Endothelial cell of hepatic sinusoid (primary cell): ENCODE measurements around the gene CFAP92.
"Not testable (repeated sequence)": the region's sequence is repeated elsewhere in the genome, so short reads cannot be mapped to it uniquely, and the experiment has no call there.

Experiments used
- in situ Hi-C: cut with HindIII; loops from 2 replicates; pipeline ENCODE4 v1.10.0; 2017; ENCODE audit warnings: low sequenced_read_pairs

Gene CFAP92

DNA sequence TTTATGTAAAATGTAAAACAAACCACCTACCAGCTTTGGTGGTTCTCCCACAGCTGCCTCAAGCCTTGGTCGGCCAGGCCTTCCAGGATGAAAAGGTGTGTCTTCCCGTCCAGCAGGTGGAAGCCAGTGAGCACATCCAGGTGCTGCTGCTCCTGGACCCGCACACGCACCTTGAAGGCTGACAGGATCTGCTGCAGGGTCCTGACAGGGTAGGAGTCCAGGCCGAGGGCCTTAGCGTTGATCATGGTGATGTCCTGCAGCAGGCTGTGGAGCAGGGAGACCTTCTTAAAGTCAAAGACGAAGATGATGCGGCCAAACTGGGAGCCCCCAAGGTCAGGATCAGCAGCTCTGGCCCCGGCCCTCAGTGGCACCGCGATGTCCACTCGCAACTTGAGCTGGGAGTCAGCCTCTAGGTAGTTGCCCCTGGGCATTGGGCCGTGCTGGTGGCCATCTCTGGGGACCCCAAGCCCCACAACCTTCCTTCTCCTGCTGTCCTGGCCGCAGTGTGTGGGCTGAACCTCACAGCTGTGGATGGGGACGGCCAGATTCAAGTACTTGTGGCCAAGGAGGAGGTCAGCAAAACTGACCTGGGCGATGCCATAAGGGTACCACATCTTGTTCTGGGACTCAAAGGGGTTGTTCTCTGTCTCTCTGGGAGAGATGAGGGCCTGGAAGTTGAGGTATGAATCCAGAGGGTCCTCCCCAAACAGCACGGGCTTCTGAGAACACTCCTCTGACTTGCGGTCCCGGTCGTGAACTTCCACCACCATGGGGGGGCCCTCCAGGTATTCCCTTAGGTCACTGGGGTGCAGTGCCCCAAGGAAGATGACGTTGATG lies 48.6 kb downstream of the CFAP92 start:
- in situ Hi-C loops: no loop called here

DNA sequence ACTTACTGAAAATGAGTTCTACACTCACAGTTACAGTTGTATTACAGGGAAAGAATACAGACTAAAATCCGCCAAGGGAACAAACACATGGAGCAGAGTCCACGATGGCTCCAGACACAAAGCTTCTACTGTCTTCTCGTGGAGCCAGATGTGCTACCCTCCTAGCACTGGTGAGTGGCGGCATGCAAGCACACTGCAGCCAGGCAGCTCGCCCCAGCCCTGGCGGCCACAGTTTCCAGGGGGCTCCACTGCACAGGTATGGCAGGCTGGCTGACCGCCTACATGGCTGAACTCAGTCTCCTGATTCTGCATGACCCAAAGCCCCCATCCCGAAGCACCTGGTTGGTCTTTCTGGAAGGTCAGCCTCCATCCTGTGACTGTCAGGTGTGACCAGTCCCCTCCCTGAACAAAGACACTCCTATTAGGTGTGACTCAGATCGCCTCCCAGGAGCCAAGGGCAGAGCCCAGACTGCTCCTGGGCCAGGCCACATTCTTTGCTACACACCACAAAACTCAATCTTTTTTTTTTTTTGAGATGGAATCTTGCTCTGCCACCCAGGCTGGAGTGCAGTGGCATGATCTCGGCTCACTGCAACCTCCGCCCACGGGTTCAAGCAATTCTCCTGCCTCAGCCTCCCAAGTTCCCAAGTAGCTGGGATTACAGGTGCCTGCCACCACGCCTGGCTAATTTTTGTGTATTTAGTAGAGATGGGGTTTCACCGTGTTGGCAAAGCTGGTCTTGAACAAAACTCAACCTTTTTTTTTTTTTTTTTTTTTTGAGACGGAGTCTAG lies 51.5 kb downstream of the CFAP92 start:
- in situ Hi-C loops: no loop called here

DNA sequence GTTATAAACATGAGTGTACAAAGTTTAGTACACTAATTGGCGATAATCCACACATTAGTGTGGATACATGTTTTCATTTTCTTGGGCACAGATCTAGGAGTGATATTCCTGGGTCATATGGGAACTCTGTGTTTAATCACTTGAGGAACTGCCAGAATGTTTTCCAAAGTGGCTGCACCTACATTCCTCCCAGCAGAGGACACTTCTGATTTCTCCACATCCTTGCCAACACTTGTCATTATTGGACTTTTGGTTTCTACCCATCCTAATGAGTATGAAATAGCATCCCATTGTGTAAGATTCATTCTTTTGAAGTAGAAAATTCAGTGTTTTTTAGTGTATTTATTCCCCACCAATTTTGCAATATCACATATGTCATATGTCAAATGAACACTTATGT lies 53.6 kb downstream of the CFAP92 start:
- in situ Hi-C loops: no loop called here

DNA sequence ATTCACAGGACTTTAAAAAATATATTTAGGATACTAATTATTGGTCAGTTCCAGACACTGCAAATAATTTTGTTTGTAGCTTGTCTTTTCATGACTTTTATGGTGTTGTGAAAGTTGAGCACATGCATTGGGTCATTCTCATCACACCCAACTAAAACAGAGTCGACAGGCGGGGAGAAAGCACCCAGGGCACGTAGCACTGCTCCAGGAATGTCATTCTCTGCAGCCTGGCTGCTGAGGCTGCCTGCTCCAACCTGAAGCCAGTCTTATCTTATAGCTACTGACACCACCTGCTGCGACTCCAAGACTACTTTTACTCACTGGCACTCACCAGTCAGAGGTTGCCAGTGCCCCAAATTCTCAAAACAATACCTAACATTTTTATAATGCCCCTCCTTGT lies 57.5 kb downstream of the CFAP92 start:
- in situ Hi-C loops: no loop called here

DNA sequence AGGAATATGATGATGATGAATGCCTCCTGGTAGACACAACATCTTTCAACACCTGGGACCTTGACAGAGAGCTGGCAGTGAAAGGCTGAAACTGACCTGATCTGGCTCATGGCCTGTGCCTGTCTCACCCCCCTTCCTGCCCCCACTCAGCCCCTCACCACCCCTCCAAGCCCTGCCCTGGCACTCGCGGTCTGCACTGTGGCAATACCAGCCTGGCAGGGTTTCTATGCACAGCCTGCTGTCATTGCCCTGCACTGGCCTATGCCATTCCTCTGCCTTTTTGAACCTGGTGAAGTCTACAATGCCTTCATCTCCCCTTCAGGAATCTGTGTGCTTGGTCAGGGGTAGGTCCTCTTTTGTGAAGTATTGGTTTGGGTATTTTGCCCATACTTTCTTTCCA lies 58.0 kb downstream of the CFAP92 start:
- in situ Hi-C loops: no loop called here

DNA sequence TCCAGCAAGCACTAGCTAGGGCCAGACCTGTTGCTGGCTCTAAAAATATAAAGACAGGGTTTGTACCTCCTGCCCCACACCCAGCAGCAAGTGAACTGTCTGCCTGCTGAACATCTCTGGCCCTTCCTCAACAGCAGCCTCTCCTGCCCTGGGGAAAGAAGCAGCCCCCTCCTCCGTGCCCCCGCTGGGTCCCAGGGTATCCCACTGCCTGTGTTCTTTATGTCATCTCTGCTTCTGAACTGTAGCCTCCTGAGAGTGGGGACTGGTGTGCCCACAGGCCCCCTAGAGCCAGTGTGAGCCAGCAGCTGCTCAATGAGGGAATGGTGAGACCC lies 60.0 kb downstream of the CFAP92 start:
- in situ Hi-C loops: no loop called here

DNA sequence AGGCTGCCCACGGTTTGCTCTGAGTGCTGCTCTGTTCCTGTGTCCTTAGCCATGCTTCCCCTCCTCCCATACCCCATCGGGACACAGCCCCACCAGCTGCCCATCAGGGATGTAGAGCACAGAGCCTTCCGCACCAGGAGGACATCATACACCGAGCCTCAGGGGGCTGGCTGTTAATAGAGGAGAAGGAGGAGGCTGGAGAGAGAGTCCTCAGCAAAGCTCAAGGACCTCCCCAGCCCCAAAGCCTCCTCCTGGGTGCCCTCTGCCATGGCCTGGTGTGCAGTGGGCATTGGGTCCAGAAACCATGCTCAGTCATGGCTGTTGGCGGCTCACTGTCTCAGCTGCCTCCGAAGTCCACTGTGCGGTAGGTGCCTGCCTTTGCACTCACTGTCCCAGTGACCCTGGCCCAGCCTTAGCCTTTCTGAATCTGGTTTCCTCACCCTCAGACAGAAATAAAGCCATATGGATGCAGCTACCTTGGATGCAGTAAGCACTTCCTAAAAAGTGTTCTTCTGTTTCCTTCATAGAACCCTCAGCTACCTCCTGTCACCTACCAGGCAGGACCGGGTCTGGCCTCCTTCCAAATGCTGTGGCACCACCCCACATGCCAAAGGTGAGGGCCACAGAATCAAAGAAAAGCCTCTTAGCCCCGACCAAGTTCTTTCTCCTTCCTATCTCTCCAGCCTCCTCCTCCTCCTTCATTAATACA lies 60.5 kb downstream of the CFAP92 start:
- in situ Hi-C loops: no loop called here

DNA sequence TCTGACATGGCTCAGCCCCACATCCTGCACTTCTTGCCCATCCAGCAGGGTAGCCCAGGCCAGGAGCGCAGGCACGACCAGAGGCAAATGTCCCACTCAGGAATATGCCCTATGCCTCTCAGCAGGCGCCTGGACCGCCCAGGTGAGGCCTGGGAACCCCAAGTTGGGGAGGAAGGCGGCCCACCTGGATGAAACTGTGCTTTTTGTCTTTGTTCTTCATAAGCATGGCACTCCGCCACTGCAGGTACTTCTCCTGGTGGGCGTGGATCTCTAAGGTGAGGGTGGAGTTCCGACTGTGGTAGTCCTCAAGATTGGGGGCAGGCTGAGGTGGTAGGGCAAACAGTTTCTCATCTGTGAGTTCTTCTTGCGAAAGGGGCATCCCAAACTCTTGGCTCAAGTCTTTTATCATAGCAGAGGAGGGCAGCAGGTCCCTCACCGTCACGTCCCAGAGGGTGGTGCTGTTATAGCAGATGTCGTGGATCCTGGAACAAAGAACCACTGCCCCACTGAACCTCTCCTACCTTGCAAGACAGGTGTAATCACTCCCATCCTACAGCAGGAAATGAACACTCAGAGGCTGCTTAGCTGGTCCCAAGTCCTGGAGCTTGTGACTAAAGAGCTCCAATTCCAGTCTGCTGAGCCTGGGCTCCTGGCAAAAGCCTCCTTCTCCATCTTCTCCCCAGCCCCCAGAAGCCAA lies 61.2 kb downstream of the CFAP92 start:
- in situ Hi-C loops: no loop called here

DNA sequence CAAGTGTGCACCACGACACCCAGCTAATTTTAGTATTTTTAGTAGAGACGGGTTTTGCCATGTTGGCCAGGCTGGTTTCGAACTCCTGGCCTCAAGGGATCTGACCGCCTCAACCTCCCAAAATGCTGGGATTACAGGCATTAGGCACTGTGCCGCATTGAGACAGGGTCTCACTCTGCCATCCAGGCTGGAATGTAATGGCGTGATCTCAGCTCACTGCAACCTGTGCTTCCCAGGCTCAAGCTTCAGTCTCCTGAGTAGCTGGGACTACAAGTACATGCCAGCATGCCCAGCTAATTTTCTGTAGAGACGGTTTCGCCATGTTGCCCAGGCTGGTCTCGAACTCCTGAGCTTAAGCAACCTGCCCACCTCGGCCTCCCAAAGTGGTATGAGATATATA lies 62.8 kb downstream of the CFAP92 start:
- in situ Hi-C loops: no loop called here

DNA sequence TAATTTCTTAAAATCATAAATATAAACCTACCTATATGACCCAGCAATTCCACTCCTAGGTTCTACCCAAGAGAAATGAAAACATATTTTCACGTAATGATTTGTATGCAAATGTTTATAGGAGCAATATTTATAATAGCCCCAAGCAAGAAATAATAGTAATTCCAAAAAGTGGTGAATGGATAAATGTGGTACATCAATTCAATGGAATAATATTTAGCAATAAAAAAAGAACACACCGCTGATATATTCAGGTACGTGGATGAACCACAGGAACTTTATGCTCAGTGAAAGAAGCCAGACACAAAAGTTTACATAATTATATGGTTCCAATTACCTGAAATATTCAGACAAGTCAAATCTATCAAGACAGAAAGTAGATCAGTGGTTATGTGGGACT lies 64.5 kb downstream of the CFAP92 start:
- in situ Hi-C loops: no loop called here

DNA sequence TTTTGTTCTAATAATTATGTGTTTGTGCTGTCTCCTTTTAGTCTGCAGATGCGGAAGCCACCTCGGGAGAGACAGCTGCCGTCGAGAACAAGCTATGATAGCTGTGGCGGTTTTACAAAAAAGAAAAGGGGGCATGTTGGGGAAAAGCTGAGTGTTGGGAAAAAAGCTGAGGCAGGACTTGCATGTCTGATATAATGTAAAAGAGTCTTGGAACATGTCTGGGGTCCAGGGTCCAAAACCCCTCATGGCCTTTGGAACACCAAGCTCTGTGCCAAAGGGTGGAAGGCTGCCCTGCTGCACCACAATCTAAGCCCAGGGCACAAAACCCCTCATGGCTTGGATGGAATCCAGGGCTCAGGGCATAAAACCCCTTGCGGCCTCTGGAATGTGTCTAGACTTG lies 69.9 kb downstream of the CFAP92 start:
- in situ Hi-C loops: not testable (repeated sequence)

DNA sequence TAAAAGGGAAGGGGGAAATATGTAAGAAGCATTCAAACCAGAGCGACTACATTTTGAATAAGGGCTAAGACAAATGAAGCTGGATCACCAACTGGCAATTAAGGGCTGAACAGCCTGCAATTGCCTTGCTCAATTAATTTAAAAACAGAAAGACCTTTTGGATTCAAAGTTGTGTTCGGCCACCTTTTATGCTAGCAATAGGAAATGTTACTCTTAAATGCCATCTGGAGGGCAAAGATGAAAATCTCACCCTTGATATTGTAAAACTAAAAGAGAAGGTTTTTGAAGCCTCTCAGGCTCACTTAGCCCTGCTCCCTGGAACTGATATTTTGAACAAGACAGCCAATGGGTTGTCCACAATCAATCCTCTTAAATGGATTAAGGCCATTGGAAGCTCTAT lies 70.3 kb downstream of the CFAP92 start:
- in situ Hi-C loops: no loop called here

DNA sequence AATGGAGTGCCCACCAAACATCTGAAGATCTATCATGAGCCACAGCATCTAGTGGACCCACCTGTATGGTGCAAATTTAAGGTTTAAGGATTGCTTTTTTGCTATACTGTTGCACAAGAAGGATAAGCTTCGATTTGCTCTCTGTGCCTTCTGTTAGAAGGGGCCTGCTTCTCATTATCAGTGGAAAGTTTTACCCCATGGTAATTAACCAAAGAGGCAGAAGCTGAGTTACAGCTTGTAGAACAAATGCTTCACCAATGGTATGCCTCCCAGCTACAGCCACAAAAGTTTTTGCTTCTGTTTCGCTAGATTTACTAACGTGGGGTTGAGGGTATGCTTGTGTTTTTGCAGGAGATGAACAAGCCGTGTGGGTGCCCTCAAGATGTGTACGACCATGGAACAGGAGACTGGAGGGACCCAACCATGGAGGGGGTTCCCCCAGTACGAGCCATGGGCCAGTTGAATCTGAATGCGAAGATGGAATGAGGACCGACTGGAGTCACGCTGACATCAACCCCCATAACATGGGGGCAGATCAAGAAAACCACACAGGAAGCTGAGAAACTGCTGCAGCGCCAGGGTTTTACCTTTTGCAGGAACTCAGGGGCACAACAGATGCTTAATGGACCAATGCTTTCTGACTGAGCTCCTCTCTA lies 70.9 kb downstream of the CFAP92 start:
- in situ Hi-C loops: no loop called here

DNA sequence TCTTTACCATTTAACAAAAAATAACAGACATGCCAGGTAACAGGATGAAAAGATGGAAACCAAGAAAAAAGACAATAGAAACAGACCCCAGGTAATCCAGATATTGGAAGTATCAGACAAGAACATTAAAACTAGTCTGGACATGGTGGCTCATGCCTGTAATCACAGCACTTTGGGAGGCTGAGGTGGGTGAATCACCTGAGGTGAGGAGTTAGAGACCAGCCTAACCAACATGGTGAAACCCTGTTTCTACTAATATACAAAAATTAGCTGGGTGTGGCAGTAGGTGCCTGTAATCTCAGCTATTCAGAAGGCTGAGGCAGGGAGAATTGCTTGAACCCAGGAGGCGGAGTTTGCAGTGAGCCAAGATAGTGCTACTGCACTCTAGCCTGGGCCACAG lies 73.9 kb downstream of the CFAP92 start:
- in situ Hi-C loops: loop anchor here (5.0 to 10.0 kb wide), 3 partner anchors 72 to 315 kb away; partner anchors contain the start of gene CFAP92

DNA sequence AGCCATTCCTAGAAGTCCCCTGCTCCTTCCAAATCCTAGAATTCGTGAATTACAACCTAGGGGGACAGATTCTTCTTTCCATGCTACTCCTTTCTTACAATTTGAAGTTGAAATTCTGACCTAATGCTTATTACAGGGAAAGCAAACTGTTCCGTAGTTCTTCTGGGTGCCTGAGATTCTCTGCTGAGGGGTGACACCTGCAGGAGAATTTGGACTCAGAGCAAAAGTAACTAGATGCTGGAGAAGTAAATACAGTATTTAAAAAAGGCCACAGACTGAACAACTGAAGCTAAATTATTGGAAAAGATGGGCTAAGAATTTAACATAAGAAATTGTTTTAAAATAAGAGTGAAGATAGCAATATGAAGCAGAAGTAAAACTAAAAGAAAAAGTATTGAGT lies 76.6 kb downstream of the CFAP92 start:
- in situ Hi-C loops: loop anchor here (5.0 to 10.0 kb wide), 3 partner anchors 75 to 318 kb away; partner anchors contain the start of gene CFAP92

DNA sequence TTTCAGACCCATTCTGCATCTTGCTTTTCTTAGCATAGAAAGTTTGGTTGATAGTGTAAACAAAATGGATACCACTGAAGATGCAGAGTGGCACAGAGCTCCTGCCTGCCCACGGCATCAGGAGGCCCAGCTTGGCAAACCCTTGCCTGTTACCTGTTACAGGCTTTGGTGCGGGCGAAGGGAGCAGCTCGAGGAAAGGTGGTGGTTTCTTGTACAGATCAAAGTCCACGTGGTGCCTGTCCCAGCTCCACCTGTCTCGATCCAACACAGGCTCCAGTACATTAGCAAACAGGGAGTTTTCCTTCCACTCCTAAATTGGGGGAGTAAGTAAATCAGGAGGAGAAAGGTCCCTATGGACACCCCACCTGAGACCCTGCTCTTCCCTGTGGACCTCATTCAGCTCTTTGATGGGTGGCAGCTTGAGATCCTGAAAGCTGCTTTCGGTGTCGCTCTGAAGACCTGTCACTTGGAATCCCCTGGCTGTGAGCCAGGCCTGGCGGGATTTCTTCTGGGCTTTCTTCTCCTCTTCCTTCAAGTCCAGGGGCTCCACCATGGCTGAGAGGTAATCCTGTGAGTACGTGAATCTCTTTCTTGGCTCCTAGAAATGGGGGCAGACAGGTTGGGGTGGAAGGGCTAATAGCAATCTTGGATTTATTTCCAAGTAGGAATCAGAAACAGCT lies 78.8 kb downstream of the CFAP92 start:
- in situ Hi-C loops: loop anchor here (5.0 to 10.0 kb wide), 3 partner anchors 77 to 320 kb away; partner anchors contain the start of gene CFAP92

DNA sequence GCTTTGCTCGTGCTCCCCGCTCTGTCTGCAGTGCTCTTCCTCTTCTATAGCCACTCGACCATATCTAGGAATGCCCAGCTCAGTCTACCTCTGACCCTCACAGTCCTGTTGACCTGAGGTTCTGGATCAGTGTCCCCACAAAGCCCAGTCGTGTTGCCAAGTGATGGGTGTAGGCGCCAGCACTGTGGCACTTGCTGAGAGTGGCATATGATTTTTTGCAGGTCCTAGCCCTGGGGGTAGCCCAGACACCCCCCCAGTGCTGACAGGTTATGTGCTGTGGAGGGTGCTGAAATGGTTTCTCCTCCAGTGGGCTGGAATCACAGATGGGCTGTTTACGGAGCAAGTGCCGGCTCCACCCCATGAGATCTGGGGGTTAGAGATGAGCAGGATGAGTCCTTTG lies 82.0 kb downstream of the CFAP92 start:
- in situ Hi-C loops: loop anchor here (10.0 kb wide), 2 partner anchors 227 to 323 kb away; no protein-coding TSS in a partner anchor

DNA sequence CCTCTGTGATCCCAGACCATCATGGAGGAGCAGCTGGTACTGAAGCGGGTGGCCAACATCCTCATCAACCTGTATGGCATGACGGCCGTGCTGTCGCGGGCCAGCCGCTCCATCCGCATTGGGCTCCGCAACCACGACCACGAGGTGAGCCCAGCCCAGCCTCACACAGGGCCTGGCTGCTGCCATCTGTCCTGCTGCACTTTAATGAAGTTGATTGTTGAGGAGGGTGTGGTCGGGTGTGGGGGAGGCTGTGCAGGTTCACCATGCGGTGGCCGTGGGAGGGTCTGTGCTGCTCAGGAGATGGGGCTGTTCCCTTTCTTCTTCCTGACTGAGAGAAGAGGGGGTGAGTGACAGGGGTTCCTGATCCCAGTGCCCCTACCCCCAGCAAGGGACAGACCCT lies 83.9 kb downstream of the CFAP92 start:
- in situ Hi-C loops: loop anchor here (10.0 kb wide), 2 partner anchors 225 to 325 kb away; no protein-coding TSS in a partner anchor

DNA sequence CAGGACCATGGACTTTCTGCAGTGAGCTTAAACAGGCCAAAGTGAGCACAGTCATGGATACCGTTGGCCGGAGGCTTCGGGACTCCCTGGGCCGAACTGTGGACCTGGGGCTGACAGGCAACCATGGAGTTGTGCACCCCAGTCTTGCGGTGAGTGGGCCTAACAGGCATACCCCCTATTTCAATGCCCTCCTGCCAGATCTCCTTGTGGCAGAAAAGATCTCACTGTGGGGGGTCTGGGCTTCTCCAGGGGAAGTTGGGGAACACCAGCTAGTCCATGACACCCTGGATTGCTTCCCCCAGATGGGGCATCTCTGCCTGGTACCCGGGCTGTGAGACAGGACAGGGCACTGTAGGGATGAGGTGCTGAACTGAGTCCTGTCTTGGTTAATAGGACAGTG lies 84.9 kb downstream of the CFAP92 start:
- in situ Hi-C loops: no loop called here
